Fibroblast of villous mesenchyme (primary cell): Measurements from ENCODE around the gene TBCK. TPM values are rescaled to one million over a fixed set of nuclear protein-coding genes. Genes with fewer than 3 reads are reported as not detected.

Source experiments
- DNase-seq: peaks from one replicate; pipeline ENCODE4 v3.0.0-alpha.2; 2010; ENCODE audit warnings: low read depth
- H3K4me3 ChIP-seq: 2 replicates; pipeline ENCODE4 v1.5.1; 2011; ENCODE audit warnings: low read depth, mild to moderate bottlenecking, low read length
- CTCF ChIP-seq: IDR thresholded peaks from 2 replicates; pipeline ENCODE4 v1.5.1; 2012; ENCODE audit warnings: low read depth, mild to moderate bottlenecking, low read length; ENCODE audit not compliant: insufficient read depth
- total RNA-seq: library from RNA; depleted of rRNA; stranded (reverse); fragments of >200 nt; gene quantifications from 2 replicates; pipeline ENCODE4 v1.2.3, GENCODE V29; 2012

Gene TBCK
- total RNA-seq, 1 donor: 80.3 TPM

- TF ChIP-seq CTCF: no peak
- DNase-seq: no peak
- H3K4me3 ChIP-seq: no peak overlapping the region
These were observed 11.4 kb downstream of the TBCK start for GRCh38 chr4:106304632-106305031.

GRCh38 chr4:106303548-106304281, 12.3 kb downstream of the TBCK start:
- TF ChIP-seq CTCF: no peak
- no peak for DNase-seq
- H3K4me3 ChIP-seq: no peak overlapping the region

DNA sequence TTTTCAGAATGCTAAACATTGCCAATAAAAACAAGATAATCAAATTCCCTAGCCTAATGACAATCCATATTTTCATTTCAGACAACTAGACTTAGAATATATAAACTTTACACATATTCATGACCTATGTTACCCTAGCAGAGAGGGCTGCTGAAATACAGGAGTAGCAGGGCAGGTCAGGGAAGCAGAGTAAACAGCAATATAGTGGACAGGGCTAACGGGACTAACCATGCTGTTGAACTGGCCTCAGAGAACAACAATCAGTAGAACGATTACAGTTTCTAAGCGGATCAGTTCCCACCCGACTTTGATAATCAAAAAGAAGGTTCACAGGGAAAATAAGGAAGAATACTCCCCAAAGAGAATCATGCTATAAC, 14.0 kb downstream of the TBCK start:
- no peak overlapping the region for H3K4me3 ChIP-seq
- DNase-seq: no peak
- no peak for TF ChIP-seq CTCF

DNA sequence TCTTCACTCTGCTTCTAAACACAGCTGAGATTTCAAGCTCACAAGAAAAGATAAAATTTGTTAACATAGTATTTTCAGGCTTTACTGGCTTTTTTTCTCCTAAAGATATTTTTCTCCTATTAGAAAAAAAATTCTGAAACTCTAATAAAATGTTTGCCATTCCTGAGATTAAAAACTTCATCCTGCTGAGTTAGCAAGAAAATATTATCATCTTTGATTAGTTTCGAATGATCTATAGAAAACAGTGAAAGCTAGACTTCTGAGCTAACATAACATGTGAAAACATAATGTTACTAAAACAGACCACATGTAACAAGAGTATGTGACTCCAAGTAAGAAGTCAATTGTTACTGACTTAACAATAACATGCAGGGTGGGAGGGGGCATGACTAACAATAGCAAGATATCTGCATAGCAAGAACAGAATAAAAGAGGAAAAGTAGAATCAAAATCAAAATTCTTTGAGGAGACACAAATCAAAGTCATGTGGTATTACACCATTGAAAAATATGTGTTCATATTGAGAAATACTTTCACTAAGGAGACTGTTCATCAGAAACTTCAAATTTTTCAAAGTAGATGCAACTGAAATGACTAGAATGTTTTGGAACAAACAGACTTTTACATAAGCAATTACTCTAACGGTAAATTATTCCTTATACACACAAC, 14.5 kb downstream of the TBCK start:
- H3K4me3 ChIP-seq: no peak overlapping the region
- DNase-seq: peak; percentile 11
- no peak for TF ChIP-seq CTCF

DNA sequence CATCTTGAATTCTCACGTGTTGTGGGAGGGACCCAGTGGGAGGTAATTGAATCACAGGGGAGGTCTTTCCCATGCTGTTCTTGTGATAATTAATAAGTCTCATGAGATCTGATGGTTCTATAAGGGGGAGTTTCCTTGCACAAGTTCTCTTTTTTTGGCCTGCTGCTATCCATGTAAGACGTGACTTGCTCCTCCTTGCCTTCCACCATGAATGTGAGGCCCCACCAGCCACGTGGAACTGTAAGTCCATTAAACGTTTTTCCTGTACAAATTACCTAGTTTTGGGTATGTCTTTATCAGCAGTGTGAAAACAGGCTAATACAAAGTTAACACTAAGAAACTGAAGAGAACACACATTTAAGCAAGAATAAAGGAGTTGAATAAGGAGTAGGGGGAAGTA, 16.0 kb downstream of the TBCK start:
- DNase-seq: no peak
- no peak for TF ChIP-seq CTCF
- H3K4me3 ChIP-seq: no peak overlapping the region

- no peak for TF ChIP-seq CTCF
- DNase-seq: no peak
- H3K4me3 ChIP-seq: no peak overlapping the region
These were observed 18.6 kb downstream of the TBCK start for GRCh38 chr4:106297245-106298035.
